Lower lobe of right lung (tissue), 2 donors: ENCODE results near the gene GTF2F2. TPM values are rescaled to one million over a fixed set of nuclear protein-coding genes. Genes with fewer than 3 reads are reported as not detected.
"Not testable (repeated sequence)": the region's sequence is repeated elsewhere in the genome, so short reads cannot be mapped to it uniquely, and the experiment has no call there.

Experiments used
- ATAC-seq, 2 donors: fragments of 200-7000 bp; cut with Tn5 transposase; one replicate each; pipeline ENCODE4 v1.9.1; 2020 to 2022; ENCODE audit warnings: mild to moderate bottlenecking in 2 of 2, moderate library complexity in 2 of 2
- DNase-seq: peaks from one replicate; pipeline ENCODE4 v3.0.0-alpha.2; 2020
- H3K27ac ChIP-seq: fragments of 200-600 bp; one replicate; pipeline ENCODE4 v1.8.0; 2022
- H3K27me3 ChIP-seq: fragments of 200-600 bp; one replicate; pipeline ENCODE4 v1.8.0; 2022; ENCODE audit warnings: low read depth
- H3K36me3 ChIP-seq: fragments of 200-600 bp; one replicate; pipeline ENCODE4 v1.8.0; 2022; ENCODE audit warnings: mild to moderate bottlenecking
- H3K4me1 ChIP-seq: fragments of 200-600 bp; one replicate; pipeline ENCODE4 v1.8.0; 2022
- H3K4me3 ChIP-seq: fragments of 200-600 bp; one replicate; pipeline ENCODE4 v1.8.0; 2022; ENCODE audit warnings: mild to moderate bottlenecking
- H3K9me3 ChIP-seq: fragments of 200-600 bp; one replicate; pipeline ENCODE4 v1.8.0; 2022
- intact Hi-C: fragments of 100-400 bp; cut with DNase I; formaldehyde crosslinking; loops from one replicate; pipeline ENCODE4 v1.11.0; 2022
- total RNA-seq: library from RNA; stranded (reverse); fragmentation: NEBNext Ultra II Directional; extraction: Animal tissue kit (Norgen Biotek cat#: 25700); gene quantifications from one replicate; pipeline ENCODE4 v1.2.1, GENCODE V29; 2021
- TF ChIP-seq, protein P1 (sequence below): fragments of 200-600 bp; IDR thresholded peaks from one replicate; pipeline ENCODE4 v1.8.0; 2022; ENCODE audit warnings: antibody characterized with exemption, mild to moderate bottlenecking
- donor health status: DM: no; HTN: yes; CAD: no; lungs with severe emphysema.

GTF2F2 gene
- total RNA-seq, 1 donor from 2014 or later: 15.2 TPM

DNA sequence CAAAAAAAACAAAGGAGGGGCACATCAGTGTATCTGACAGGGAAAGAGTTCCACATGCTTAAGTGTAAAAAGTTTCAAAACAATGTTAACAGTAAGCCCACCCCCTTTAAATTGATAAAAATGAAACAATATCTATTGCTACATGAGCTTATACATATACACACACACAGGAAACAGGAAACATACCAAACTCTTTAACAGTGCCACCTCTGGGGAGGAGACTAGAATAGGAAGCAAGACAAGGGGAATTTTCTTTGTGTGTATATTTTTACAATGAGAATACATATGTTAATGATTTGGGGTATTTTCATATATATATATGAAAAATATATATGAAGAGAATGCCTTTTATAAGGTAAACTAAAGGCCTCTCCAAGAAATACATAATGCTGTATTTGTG, 175.9 kb downstream of the GTF2F2 start:
- Histone ChIP-seq H3K27me3 (no peaks in the 10 kb centered on the region), H3K4me1 (no peaks in the 10 kb centered on the region), H3K27ac (no peak overlapping the region), H3K36me3 (no peaks in the 10 kb centered on the region), H3K9me3 (no peaks in the 10 kb centered on the region), H3K4me3 (no peak overlapping the region)
- intact Hi-C loops: no loop called here
- no peak for DNase-seq
- TF ChIP-seq, protein P1, sequence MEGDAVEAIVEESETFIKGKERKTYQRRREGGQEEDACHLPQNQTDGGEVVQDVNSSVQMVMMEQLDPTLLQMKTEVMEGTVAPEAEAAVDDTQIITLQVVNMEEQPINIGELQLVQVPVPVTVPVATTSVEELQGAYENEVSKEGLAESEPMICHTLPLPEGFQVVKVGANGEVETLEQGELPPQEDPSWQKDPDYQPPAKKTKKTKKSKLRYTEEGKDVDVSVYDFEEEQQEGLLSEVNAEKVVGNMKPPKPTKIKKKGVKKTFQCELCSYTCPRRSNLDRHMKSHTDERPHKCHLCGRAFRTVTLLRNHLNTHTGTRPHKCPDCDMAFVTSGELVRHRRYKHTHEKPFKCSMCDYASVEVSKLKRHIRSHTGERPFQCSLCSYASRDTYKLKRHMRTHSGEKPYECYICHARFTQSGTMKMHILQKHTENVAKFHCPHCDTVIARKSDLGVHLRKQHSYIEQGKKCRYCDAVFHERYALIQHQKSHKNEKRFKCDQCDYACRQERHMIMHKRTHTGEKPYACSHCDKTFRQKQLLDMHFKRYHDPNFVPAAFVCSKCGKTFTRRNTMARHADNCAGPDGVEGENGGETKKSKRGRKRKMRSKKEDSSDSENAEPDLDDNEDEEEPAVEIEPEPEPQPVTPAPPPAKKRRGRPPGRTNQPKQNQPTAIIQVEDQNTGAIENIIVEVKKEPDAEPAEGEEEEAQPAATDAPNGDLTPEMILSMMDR: no peak
- no peak for ATAC-seq

DNA sequence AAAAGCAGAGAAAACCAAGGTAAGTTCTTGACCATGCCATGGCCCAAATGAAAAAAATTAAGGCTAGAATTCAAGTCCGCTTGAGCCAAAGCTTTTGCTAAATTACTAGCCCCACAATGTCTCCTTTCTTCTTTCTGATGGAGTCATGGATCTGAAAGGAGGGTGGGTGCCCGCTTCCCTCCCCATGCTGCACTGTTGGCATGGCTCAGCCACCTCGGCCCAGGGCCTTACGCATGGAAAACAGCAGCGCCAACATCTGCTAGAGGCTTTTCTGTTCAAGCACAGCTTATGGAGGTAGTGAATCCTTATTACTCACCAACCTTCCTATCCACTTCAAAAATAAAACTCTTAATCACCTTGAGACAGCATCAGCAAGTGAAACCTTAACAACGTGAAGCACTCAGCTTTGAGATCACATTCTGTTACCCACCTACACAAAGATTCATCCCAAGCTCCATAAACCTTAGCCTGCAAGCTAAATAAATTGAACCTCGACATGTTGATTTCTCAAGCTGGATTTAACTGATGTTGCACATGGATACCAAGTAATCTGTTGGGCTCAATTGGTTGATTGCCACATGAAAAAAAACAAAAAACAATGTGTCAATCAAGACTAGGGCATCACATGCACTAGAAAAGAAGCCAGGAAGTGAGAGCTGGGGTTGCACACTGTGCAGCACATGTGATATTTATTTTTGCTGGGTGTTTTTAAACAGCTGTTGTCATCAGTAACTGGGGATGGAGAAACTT, 177.3 kb downstream of the GTF2F2 start:
- no peaks in the 10 kb centered on the region for H3K4me1 ChIP-seq
- DNase-seq: no peak
- intact Hi-C loops: no loop called here
- H3K9me3 ChIP-seq: no peaks in the 10 kb centered on the region
- H3K36me3 ChIP-seq: no peaks in the 10 kb centered on the region
- no peak for ATAC-seq
- no peaks in the 10 kb centered on the region for H3K27me3 ChIP-seq
- H3K27ac ChIP-seq: no peak overlapping the region
- TF ChIP-seq, protein P1: no peak
- H3K4me3 ChIP-seq: no peak overlapping the region

DNA sequence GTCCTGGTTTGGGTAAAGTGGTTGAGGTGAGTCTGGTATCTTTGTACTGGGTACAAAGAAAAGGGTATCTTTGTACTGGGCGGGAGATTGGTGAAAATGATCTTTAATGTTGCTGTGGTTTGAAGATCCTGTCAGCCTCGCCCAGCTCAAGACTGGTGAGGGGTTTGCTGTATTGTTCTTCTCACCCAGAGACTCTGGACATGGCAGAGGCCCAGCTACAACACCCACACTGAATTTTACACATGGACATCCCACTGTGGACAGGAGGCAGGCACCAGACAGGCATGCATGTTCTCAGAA, 177.8 kb downstream of the GTF2F2 start:
- DNase-seq (no peak), ATAC-seq (no peak)
- Histone ChIP-seq H3K36me3 (no peaks in the 10 kb centered on the region), H3K27ac (no peak overlapping the region), H3K4me3 (no peak overlapping the region), H3K27me3 (no peaks in the 10 kb centered on the region), H3K4me1 (no peaks in the 10 kb centered on the region), H3K9me3 (no peaks in the 10 kb centered on the region)
- intact Hi-C loops: no loop called here
- TF ChIP-seq, protein P1: no peak

DNA sequence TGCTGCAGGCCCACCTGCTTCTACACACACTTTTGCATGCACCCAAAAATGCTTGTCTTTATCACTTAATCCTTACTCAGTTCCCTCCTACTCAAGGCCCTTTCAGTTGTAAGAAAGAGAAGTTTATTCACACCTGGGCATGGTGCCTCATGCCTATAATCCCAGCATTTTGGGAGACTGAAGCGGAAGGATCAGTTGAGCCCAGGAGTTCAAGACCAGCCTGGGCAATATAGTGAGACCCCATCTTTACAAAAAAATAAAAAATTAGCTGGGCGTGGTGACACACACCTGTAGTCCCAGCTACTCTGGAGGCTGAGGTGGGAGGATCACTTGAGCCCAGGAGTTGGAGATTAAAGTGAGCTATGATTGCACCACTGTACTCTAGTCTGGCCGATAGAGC, 178.2 kb downstream of the GTF2F2 start:
- H3K4me3 ChIP-seq, intact Hi-C loops, DNase-seq, H3K9me3 ChIP-seq, H3K4me1 ChIP-seq, ATAC-seq, H3K27me3 ChIP-seq, H3K36me3 ChIP-seq, H3K27ac ChIP-seq: not testable (repeated sequence)

DNA sequence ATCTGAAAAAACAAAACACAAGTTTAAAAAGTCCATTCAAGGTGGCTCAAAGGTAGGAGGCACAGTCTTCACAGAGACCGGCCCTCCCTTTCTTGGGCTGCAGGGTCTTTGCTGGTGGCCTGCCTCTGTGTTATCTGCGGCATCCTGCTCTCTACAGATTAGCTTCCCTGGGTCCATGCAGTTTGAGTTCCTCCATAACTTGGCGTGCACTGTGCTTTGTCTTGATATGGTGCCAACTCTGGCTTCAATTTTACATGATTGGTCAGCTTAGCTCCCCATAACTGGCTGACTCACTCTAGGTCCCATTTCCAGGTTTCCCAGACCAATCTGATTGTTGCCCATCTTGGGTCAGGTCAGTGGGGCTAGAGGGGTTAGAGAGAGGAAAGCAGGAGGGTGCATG, 178.9 kb downstream of the GTF2F2 start:
- H3K36me3 ChIP-seq: no peaks in the 10 kb centered on the region
- no peak overlapping the region for H3K4me3 ChIP-seq
- no peaks in the 10 kb centered on the region for H3K9me3 ChIP-seq
- ATAC-seq (no peak), DNase-seq (no peak)
- intact Hi-C loops: no loop called here
- H3K27me3 ChIP-seq: no peaks in the 10 kb centered on the region
- no peak overlapping the region for H3K27ac ChIP-seq
- no peaks in the 10 kb centered on the region for H3K4me1 ChIP-seq
- TF ChIP-seq, protein P1: no peak

DNA sequence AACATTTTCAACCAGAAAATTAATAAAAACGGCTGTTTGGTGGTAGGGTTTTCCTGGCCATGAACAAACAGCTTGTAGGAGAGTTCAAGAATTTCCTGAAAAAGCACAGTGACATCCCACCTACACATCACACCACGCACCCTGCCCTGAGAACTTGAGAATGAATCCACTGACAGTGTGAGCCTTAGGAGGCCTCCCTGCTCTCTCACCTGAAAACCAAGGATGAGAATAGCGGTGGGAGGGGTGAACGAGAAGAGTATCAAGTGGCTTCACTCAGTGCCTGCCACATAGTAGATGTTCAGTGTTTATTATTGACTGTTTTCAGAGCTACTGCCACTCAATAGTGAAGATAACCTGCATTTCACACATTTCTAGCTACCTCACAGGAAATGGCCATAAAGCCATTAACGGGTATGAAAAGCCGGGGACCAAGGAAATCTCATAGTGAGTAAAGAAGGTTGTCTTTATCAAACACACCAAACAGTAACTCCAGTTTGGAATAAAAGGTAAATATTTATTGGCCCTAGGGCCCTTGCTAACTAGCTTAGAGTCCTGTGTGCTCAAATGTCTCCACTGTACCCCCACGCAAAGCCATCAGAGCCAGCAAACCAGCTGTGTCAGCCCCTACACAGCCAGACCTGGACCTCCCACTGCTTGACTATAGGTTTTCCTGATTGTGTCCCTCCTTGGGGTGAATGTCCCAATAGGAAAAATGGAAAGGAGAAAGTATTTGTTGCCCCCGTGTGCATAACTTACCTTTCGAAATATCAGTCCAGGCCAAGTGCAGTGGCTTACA, 180.1 kb downstream of the GTF2F2 start:
- no peak for ATAC-seq
- H3K36me3 ChIP-seq: no peaks in the 10 kb centered on the region
- intact Hi-C loops: no loop called here

More for the DNA sequence above, 180.1 kb downstream of the GTF2F2 start:
- TF ChIP-seq, protein P1: no peak
- H3K27ac ChIP-seq: no peak overlapping the region
- no peaks in the 10 kb centered on the region for H3K27me3 ChIP-seq
- no peaks in the 10 kb centered on the region for H3K4me1 ChIP-seq
- no peak overlapping the region for H3K4me3 ChIP-seq
- H3K9me3 ChIP-seq: no peaks in the 10 kb centered on the region
- DNase-seq: no peak
